Measurements from ENCODE around the gene CREG2.

The CREG2 gene

GRCh38 chr2:101339266-101339880 is 47.9 kb downstream of the CREG2 start:
- TF ChIP-seq CTCF (conservative IDR thresholded peaks at IDR 0.05; ENCODE audit: low read depth, low read length) = no peak
- H2AFZ ChIP-seq (ENCODE audit: low read depth) = no peak overlapping the region

GRCh38 chr2:101337877-101338276 is 49.4 kb downstream of the CREG2 start:
- Histone ChIP-seq H3K9ac (no peak overlapping the region), H3K4me1 (ENCODE audit: low read depth, poor library complexity, severe bottlenecking) (no peaks in the 10 kb centered on the region), H2AFZ (ENCODE audit: low read depth) (no peak overlapping the region), H3K79me2 (ENCODE audit: insufficient read depth, low read depth) (no peaks in the 10 kb centered on the region), H3K4me3 (IDR thresholded peaks at IDR 0.05; ENCODE audit: insufficient read depth, low read depth, low read length) (no peak overlapping the region), H3K4me2 (no peak overlapping the region), H4K20me1 (ENCODE audit: insufficient read depth) (no peaks in the 10 kb centered on the region), H3K36me3 (ENCODE audit: insufficient read depth) (no peaks in the 10 kb centered on the region), H3K27ac (no peak overlapping the region), H3K27me3 (ENCODE audit: insufficient read depth, low read depth) (no peaks in the 10 kb centered on the region)
- TF ChIP-seq CTCF (conservative IDR thresholded peaks at IDR 0.05; ENCODE audit: low read depth, low read length) = no peak

More at GRCh38 chr2:101339266-101339880, 47.9 kb downstream of the CREG2 start:
- no peak overlapping the region for H3K4me2 ChIP-seq
- H3K4me3 ChIP-seq (IDR thresholded peaks at IDR 0.05; ENCODE audit: insufficient read depth, low read depth, low read length) = no peak overlapping the region
- no peaks in the 10 kb centered on the region for H4K20me1 ChIP-seq (ENCODE audit: insufficient read depth)
- H3K79me2 ChIP-seq (ENCODE audit: insufficient read depth, low read depth) = no peaks in the 10 kb centered on the region
- no peaks in the 10 kb centered on the region for H3K4me1 ChIP-seq (ENCODE audit: low read depth, poor library complexity, severe bottlenecking)
- H3K36me3 ChIP-seq (ENCODE audit: insufficient read depth) = no peaks in the 10 kb centered on the region
- H3K27ac ChIP-seq = no peak overlapping the region
- no peaks in the 10 kb centered on the region for H3K27me3 ChIP-seq (ENCODE audit: insufficient read depth, low read depth)
- H3K9ac ChIP-seq = no peak overlapping the region

GRCh38 chr2:101332885-101333766 is 54.2 kb downstream of the CREG2 start:
- Histone ChIP-seq H3K36me3 (ENCODE audit: insufficient read depth) (no peaks in the 10 kb centered on the region), H3K27ac (no peak overlapping the region), H2AFZ (ENCODE audit: low read depth) (no peak overlapping the region), H4K20me1 (ENCODE audit: insufficient read depth) (no peaks in the 10 kb centered on the region), H3K27me3 (ENCODE audit: insufficient read depth, low read depth) (no peaks in the 10 kb centered on the region), H3K9ac (no peak overlapping the region), H3K79me2 (ENCODE audit: insufficient read depth, low read depth) (no peaks in the 10 kb centered on the region), H3K4me3 (IDR thresholded peaks at IDR 0.05; ENCODE audit: insufficient read depth, low read depth, low read length) (no peak overlapping the region), H3K4me2 (no peak overlapping the region), H3K4me1 (ENCODE audit: low read depth, poor library complexity, severe bottlenecking) (no peaks in the 10 kb centered on the region)
- TF ChIP-seq CTCF (conservative IDR thresholded peaks at IDR 0.05; ENCODE audit: low read depth, low read length) = no peak

- no peaks in the 10 kb centered on the region for H3K4me1 ChIP-seq (ENCODE audit: low read depth, poor library complexity, severe bottlenecking)
- no peak for TF ChIP-seq CTCF (conservative IDR thresholded peaks at IDR 0.05; ENCODE audit: low read depth, low read length)
- no peaks in the 10 kb centered on the region for H3K36me3 ChIP-seq (ENCODE audit: insufficient read depth)
- no peak overlapping the region for H3K9ac ChIP-seq
- H3K4me2 ChIP-seq = no peak overlapping the region
- H4K20me1 ChIP-seq (ENCODE audit: insufficient read depth) = no peaks in the 10 kb centered on the region
- no peaks in the 10 kb centered on the region for H3K27me3 ChIP-seq (ENCODE audit: insufficient read depth, low read depth)
- H3K79me2 ChIP-seq (ENCODE audit: insufficient read depth, low read depth) = no peaks in the 10 kb centered on the region
- H2AFZ ChIP-seq (ENCODE audit: low read depth) = no peak overlapping the region
- H3K27ac ChIP-seq = no peak overlapping the region
- no peak overlapping the region for H3K4me3 ChIP-seq (IDR thresholded peaks at IDR 0.05; ENCODE audit: insufficient read depth, low read depth, low read length)
These were observed 56.1 kb downstream of the CREG2 start for GRCh38 chr2:101331202-101331601.
